Measurements from ENCODE around the gene ENTHD1. TPM values are rescaled to one million over a fixed set of nuclear protein-coding genes. Genes with fewer than 3 reads are reported as not detected.

ENTHD1 gene
- total and polyA plus RNA-seq, 2 donors (not counting 3 experiments of a cell fraction or from before 2014, with no cell fraction given), result not detected

DNA sequence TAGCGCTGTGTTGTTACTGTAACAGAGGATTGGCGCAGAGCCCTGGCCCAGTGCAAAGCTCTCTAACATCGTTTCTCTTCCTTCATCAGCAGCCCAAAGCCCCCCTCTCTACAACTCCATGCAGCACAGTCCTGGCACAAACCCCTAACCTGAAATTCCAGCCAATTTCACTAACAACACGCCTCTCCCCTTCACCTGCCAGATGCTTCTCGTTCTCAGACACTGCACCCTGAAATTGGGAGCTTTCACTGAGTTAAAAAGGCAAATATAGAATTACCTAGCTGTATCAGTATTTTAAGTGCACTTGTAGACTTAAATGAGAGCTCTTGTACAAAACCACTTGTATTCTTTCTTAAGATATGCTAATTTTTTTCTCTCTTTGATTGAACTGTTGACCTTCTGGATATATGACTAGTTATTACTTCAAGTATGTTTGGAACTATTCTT, 23.7 kb upstream of the ENTHD1 start:
- no peak overlapping the region for H3K4me3 ChIP-seq (replicated peaks in 1 of 3; ENCODE audit: insufficient read depth in 1 of 3, low read depth in 1 of 3, low read length in 3 of 3)
- ChIA-PET POLR2A (no interaction called here), CTCF (interaction anchor here (1.1 kb wide), 1 partner anchor 20 kb away, joined by 3 read pairs; no protein-coding TSS in a partner anchor)
- FAIRE-seq (no peak), DNase-seq (ENCODE audit: low read depth, low spot score) (no peak)
- H4K20me1 ChIP-seq (replicated peaks; ENCODE audit: control insufficient read depth, extremely low read depth, insufficient read depth, low read length), result no peaks in the 10 kb centered on the region
- H3K79me2 ChIP-seq (ENCODE audit: control insufficient read depth, insufficient read depth, low read length), result no peaks in the 10 kb centered on the region
- H2AFZ ChIP-seq (ENCODE audit: low read depth, low read length), result no peak overlapping the region
- dilution Hi-C loops (cut with MboI; ENCODE audit: extremely low pct_ligation_motif_present, low sequenced_read_pairs) (no loop called here), intact Hi-C loops (cut with micrococcal nuclease) (no loop called here)
- peaks cover 9 to 20% of the 10 kb centered on the region in 2 experiments for H3K27me3 ChIP-seq (ENCODE audit: control insufficient read depth in 2 of 2, insufficient read depth in 2 of 2, low read length in 2 of 2)
- no peak overlapping the region for H3K9ac ChIP-seq (replicated peaks; ENCODE audit: extremely low read depth, insufficient read depth, low read length)
- TF ChIP-seq MYC (IDR thresholded peaks at IDR 0.05; ENCODE audit: low read depth, low read length) (no peak), JUN (IDR thresholded peaks at IDR 0.05; ENCODE audit: borderline replicate concordance, insufficient read depth, insufficient read length, low read depth) (no peak), POLR2A (IDR thresholded peaks at IDR 0.05; ENCODE audit: low read depth, low read length) (no peak), FOS (IDR thresholded peaks at IDR 0.05; ENCODE audit: borderline replicate concordance, insufficient read depth, low read length) (no peak), POLR2AphosphoS5 (IDR thresholded peaks at IDR 0.05; ENCODE audit: insufficient read depth, low read depth, low read length) (no peak), GATA2 (IDR thresholded peaks at IDR 0.05; ENCODE audit: insufficient read depth, insufficient read length, low read depth, low read length) (no peak), EZH2 (IDR thresholded peaks at IDR 0.05; ENCODE audit: borderline replicate concordance, low read depth, low read length, severe bottlenecking) (no peak)
- TF ChIP-seq, protein P1, sequence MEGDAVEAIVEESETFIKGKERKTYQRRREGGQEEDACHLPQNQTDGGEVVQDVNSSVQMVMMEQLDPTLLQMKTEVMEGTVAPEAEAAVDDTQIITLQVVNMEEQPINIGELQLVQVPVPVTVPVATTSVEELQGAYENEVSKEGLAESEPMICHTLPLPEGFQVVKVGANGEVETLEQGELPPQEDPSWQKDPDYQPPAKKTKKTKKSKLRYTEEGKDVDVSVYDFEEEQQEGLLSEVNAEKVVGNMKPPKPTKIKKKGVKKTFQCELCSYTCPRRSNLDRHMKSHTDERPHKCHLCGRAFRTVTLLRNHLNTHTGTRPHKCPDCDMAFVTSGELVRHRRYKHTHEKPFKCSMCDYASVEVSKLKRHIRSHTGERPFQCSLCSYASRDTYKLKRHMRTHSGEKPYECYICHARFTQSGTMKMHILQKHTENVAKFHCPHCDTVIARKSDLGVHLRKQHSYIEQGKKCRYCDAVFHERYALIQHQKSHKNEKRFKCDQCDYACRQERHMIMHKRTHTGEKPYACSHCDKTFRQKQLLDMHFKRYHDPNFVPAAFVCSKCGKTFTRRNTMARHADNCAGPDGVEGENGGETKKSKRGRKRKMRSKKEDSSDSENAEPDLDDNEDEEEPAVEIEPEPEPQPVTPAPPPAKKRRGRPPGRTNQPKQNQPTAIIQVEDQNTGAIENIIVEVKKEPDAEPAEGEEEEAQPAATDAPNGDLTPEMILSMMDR (IDR thresholded peaks at IDR 0.05; ENCODE audit: extremely low read depth in 1 of 2, insufficient read depth in 1 of 2, low read depth in 1 of 2, low read length in 2 of 2), result no peak
- TF ChIP-seq, protein P2, sequence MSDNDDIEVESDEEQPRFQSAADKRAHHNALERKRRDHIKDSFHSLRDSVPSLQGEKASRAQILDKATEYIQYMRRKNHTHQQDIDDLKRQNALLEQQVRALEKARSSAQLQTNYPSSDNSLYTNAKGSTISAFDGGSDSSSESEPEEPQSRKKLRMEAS (IDR thresholded peaks at IDR 0.05; ENCODE audit: insufficient read depth, insufficient read length), result no peak
- no peaks in the 10 kb centered on the region for H3K4me1 ChIP-seq (ENCODE audit: control insufficient read depth, extremely low read depth, insufficient read depth, low read length)
- no TSS peak for BruUV-seq (replicated peaks)
- H3K4me2 ChIP-seq (ENCODE audit: insufficient read depth, low read length), result no peak overlapping the region
- H3K9me3 ChIP-seq (replicated peaks; ENCODE audit: control insufficient read depth, insufficient read depth, low read length), result no peaks in the 10 kb centered on the region
- H3K27ac ChIP-seq (ENCODE audit: insufficient read depth, low read depth, low read length), result no peak overlapping the region
- no peaks in the 10 kb centered on the region for H3K9me1 ChIP-seq (replicated peaks; ENCODE audit: control insufficient read depth, extremely low read depth, insufficient read depth, low read length)
- no peaks in the 10 kb centered on the region for H3K36me3 ChIP-seq (ENCODE audit: control insufficient read depth in 2 of 2, extremely low read depth in 1 of 2, insufficient read depth in 2 of 2, low read length in 2 of 2)
